ENCODE data around the gene PHKB. TPM values are rescaled to one million over a fixed set of nuclear protein-coding genes. Genes with fewer than 3 reads are reported as not detected.
"Not testable (repeated sequence)": the region's sequence is repeated elsewhere in the genome, so short reads cannot be mapped to it uniquely, and the experiment has no call there.

Gene PHKB
- total RNA-seq, 4 donors from 2014 or later: 38.8 to 94.2 (median 55.7) TPM

GRCh38 chr16:47528431-47528830, 67.3 kb downstream of the PHKB start:
- no peaks in the 10 kb centered on the region for H3K9me3 ChIP-seq
- no peak overlapping the region for H3K27ac ChIP-seq
- no peaks in the 10 kb centered on the region for H3K27me3 ChIP-seq
- no peaks in the 10 kb centered on the region for H3K4me1 ChIP-seq
- H3K36me3 ChIP-seq: peaks cover 0 to 16% of the 10 kb centered on the region in 2 donors
- no peak overlapping the region for H3K4me3 ChIP-seq
- no peak for TF ChIP-seq CTCF (IDR thresholded peaks at IDR 0.05)
- TF ChIP-seq POLR2A (IDR thresholded peaks at IDR 0.05): no peak
- no peak for TF ChIP-seq EP300 (IDR thresholded peaks at IDR 0.05)
- no peak for TF ChIP-seq POLR2AphosphoS5 (IDR thresholded peaks at IDR 0.05)
- no peak for ATAC-seq
- 75 to 87% methylated on average over 2 to 3 of the region's 4 CpGs for WGBS, 2 donors (ENCODE audit: low coverage in 1 of 2)

DNA sequence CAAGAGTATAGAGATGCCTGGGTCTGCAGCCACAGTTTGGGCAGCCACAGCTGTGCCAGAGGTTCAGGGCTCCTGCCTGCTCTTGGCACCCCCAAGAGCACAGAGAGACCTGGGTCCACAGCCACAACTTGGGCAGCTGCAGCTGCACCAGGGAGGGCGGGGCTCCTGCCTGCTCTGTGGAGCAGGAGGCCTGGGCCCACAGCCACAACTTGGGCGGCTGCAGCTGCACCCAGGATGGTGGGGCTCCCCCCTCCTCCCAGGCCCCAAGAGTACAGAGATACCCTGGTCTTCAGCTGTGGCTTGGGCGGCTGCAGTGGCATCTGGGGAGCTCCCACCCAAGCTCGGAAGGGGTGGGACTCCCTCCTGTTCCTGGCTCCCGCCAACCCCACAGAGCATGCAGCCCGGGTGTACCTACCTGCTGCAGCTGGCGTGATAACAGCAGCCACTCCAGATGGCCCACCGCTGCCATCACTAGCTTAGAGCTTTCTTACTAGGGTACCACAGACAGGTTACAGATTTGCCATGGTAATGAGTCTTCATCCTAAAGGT, 72.7 kb downstream of the PHKB start:
- TF ChIP-seq POLR2AphosphoS5 (IDR thresholded peaks at IDR 0.05) (no peak), POLR2A (IDR thresholded peaks at IDR 0.05) (no peak), CTCF (IDR thresholded peaks at IDR 0.05) (no peak), EP300 (IDR thresholded peaks at IDR 0.05) (no peak)
- no peaks in the 10 kb centered on the region for H3K4me1 ChIP-seq
- H3K27me3 ChIP-seq: no peaks in the 10 kb centered on the region
- no peak for ATAC-seq
- no peaks in the 10 kb centered on the region for H3K9me3 ChIP-seq
- no peak overlapping the region for H3K27ac ChIP-seq
- H3K4me3 ChIP-seq: no peak overlapping the region
- WGBS, 2 donors (ENCODE audit: low coverage in 1 of 2): no CpG with 5 or more reads among the region's 8 CpGs
- H3K36me3 ChIP-seq: peaks cover 0 to 28% of the 10 kb centered on the region in 2 donors

DNA sequence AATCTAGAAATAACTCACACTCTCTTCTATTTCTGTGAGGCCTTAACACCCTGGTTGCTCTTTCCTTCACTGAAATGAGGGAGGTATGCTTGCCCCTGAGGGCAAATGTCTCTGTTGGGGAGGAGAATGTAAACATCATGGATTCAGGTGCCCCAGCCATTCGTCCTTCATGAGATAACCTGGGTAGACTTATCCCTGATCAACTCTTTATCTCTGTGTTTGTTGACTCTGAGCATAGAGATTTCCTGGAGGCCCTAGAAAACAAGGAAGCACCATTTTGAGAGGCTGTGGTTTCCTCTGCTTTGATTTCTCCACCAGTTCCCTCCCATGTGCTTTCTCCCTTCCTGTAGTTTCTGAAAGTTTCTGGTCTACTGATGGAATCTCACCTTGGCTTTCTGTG, 77.3 kb downstream of the PHKB start:
- H3K36me3 ChIP-seq: peaks cover 0 to 34% of the 10 kb centered on the region in 2 donors
- peaks cover 0 to 37% (median 0%) of the 10 kb centered on the region in 3 donors for H3K9me3 ChIP-seq
- WGBS, 2 donors (ENCODE audit: low coverage in 1 of 2): 80% methylated on average over 1 of the region's 1 CpG; no CpG with 5 or more reads in 1 of the 2 donors
- H3K27ac ChIP-seq: no peak overlapping the region
- ATAC-seq: no peak
- H3K27me3 ChIP-seq: no peaks in the 10 kb centered on the region
- H3K4me3 ChIP-seq: no peak overlapping the region
- TF ChIP-seq POLR2A (IDR thresholded peaks at IDR 0.05) (no peak), EP300 (IDR thresholded peaks at IDR 0.05) (no peak), CTCF (IDR thresholded peaks at IDR 0.05) (no peak), POLR2AphosphoS5 (IDR thresholded peaks at IDR 0.05) (no peak)
- H3K4me1 ChIP-seq: no peaks in the 10 kb centered on the region

DNA sequence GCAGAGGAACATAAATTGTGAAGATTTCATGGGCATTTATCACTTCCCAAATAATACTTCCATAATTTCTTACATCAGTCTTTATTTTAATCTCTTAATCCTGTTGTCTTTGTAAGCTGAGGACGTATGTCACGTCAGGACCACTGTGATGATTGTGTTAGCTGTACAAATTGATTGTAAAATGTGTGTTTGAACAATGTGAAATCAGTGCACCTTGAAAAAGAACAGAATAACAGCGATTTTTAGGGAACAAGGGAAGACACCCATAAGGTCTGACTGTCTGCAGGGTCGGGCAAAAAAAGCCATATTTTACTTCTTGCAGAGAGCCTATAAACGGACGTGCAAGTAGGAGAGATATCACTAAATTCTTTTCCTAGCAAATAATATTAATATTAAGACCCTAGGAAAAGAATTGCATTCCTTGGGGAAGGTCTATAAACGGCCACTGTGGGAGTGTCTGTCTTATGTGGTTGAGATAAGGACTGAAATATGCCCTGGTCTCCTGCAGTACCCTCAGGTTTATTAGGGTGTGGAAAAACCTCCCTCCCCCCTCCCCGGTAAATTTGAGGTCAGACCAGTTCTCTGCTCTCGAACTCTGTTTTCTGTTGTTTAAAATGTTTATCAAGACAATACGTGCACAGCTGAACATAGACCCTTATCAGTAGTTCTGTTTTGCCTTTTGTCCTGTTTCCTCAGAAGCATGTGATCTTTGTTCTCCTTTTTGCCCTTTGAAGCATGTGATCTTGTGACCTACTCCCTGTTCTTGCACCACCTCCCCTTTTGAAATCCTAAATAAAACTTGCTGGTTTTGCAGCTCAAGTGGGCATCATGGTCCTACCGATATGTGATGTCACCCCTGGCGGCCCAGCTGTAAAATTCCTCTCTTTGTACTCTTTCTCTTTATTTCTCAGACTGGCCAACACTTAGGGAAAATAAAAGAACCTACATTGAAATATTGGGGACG, 78.9 kb downstream of the PHKB start:
- not testable (repeated sequence) for H3K27ac ChIP-seq, ATAC-seq, H3K4me3 ChIP-seq, H3K4me1 ChIP-seq, H3K27me3 ChIP-seq
- Histone ChIP-seq H3K36me3 (peaks cover 0 to 31% of the 10 kb centered on the region in 2 donors), H3K9me3 (peaks cover 0 to 47% (median 0%) of the 10 kb centered on the region in 3 donors)
- 91 to 95% methylated on average over 8 to 11 of the region's 13 CpGs for WGBS, 2 donors (ENCODE audit: low coverage in 1 of 2)

- WGBS, 2 donors (ENCODE audit: low coverage in 1 of 2): 93 to 100% methylated on average over 3 of the region's 3 CpGs
- H3K27ac ChIP-seq, H3K27me3 ChIP-seq, ATAC-seq, H3K4me1 ChIP-seq, H3K4me3 ChIP-seq: not testable (repeated sequence)
- Histone ChIP-seq H3K36me3 (peaks cover 0 to 37% of the 10 kb centered on the region in 2 donors), H3K9me3 (peaks cover 0 to 59% (median 0%) of the 10 kb centered on the region in 3 donors)
These were observed 80.0 kb downstream of the PHKB start for GRCh38 chr16:47541135-47541534.

- peaks cover 0 to 58% of the 10 kb centered on the region in 2 donors for H3K36me3 ChIP-seq
- peaks cover 0 to 71% (median 0%) of the 10 kb centered on the region in 3 donors for H3K9me3 ChIP-seq
- 88 to 92% methylated on average over 6 of the region's 6 CpGs for WGBS, 2 donors (ENCODE audit: low coverage in 1 of 2)
These were observed 83.1 kb downstream of the PHKB start for GRCh38 chr16:47544255-47544654.

DNA sequence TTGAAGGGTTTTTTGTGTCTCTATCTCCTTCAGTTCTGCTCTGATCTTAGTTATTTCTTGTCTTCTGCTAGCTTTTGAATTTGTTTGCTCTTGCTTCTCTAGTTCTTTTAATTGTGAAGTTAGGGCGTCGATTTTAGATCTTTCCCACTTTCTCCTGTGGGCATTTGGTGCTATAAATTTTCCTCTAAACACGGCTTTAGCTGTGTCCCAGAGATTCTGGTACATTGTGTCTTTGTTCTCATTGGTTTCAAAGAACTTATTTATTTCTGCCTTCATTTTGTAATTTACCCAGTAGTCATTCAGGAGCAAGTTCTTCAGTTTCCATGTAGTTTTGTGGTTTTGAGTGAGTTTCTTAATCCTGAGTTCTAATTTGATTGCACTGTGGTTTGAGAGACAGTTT, 90.1 kb downstream of the PHKB start:
- not testable (repeated sequence) for ATAC-seq, H3K27me3 ChIP-seq, H3K4me1 ChIP-seq, H3K4me3 ChIP-seq, H3K27ac ChIP-seq
- WGBS, 2 donors (ENCODE audit: low coverage in 1 of 2): 94 to 100% methylated on average over 2 to 3 of the region's 3 CpGs
- H3K9me3 ChIP-seq: peaks cover 0 to 42% (median 0%) of the 10 kb centered on the region in 3 donors
- peaks cover 0 to 85% of the 10 kb centered on the region in 2 donors for H3K36me3 ChIP-seq

More at GRCh38 chr16:47544255-47544654, 83.1 kb downstream of the PHKB start:
- not testable (repeated sequence) for ATAC-seq, H3K27ac ChIP-seq, H3K4me1 ChIP-seq, H3K4me3 ChIP-seq, H3K27me3 ChIP-seq

GRCh38 chr16:47551767-47552166, 90.6 kb downstream of the PHKB start:
- ATAC-seq, H3K4me1 ChIP-seq, H3K27ac ChIP-seq, H3K4me3 ChIP-seq, H3K27me3 ChIP-seq: not testable (repeated sequence)
- H3K9me3 ChIP-seq: peaks cover 0 to 36% (median 0%) of the 10 kb centered on the region in 3 donors
- peaks cover 0 to 79% of the 10 kb centered on the region in 2 donors for H3K36me3 ChIP-seq
- 93 to 95% methylated on average over 3 of the region's 3 CpGs for WGBS, 2 donors (ENCODE audit: low coverage in 1 of 2)

All from gastroesophageal sphincter (tissue), 4 donors.